Gastrocnemius medialis (tissue), 4 donors: Measurements from ENCODE around the gene UTF1.

Experiments
- POLR2A ChIP-seq, 2 donors: fragments of 450-650 bp; IDR thresholded peaks; one replicate each; pipeline ENCODE4 v1.6.1; 2017; ENCODE audit warnings: antibody characterized with exemption in 2 of 2, mild to moderate bottlenecking in 2 of 2, moderate library complexity in 2 of 2
- TF ChIP-seq, protein P1 (sequence below), 5 experiments: fragments of 450-650 bp in 3 of 5; fragments of 200-600 bp in 2 of 5; sonication (generic) in 2 of 5; IDR thresholded peaks in 4 of 5; conservative IDR thresholded peaks in 1 of 5; 1 replicate in 4 of 5; 2 replicates in 1 of 5; pipeline ENCODE4 v1.5.1; 2016 to 2019; ENCODE audit warnings: antibody characterized with exemption in 5 of 5, mild to moderate bottlenecking in 3 of 5, moderate library complexity in 3 of 5

DNA sequence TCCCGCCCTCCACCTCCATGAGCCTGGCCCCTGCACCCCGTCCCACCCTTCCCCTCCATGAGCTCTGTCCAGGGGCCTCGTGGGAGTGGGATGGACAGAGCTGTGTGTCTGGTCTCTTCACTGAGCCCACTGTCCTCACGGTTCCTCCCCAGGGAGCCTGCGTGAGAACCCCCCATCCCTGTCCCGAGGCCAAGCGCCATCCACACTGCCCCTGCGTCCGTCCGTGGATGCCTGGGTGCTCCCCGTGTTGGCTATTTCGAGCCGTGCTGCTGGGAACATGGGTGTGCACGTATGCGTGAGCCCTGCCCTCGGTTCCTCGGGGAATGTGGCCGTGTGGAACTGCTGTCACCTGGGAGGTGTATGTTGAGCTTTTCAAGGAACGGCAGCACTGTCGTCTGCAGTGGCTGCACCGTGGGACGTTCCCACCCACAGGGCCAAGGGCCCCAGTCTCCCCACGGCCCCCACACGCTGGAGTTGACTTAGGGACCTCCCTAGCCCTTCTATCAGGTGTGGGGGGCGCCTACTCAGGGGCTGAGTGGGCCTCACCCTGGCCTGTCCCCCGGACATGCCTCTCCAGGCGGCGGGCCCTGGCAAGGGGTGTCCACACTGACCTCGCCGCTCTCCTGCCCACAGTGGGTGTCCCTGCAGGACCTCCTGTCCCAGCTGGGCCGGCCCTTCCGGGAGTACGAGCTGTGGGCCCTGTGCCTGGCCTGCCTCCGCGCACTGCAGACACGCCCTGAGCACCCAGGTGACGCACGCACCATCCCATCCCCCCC lies 41.9 kb upstream of the UTF1 start:
- no peak for TF ChIP-seq POLR2A (IDR thresholded peaks at IDR 0.05)
- TF ChIP-seq, protein P1, sequence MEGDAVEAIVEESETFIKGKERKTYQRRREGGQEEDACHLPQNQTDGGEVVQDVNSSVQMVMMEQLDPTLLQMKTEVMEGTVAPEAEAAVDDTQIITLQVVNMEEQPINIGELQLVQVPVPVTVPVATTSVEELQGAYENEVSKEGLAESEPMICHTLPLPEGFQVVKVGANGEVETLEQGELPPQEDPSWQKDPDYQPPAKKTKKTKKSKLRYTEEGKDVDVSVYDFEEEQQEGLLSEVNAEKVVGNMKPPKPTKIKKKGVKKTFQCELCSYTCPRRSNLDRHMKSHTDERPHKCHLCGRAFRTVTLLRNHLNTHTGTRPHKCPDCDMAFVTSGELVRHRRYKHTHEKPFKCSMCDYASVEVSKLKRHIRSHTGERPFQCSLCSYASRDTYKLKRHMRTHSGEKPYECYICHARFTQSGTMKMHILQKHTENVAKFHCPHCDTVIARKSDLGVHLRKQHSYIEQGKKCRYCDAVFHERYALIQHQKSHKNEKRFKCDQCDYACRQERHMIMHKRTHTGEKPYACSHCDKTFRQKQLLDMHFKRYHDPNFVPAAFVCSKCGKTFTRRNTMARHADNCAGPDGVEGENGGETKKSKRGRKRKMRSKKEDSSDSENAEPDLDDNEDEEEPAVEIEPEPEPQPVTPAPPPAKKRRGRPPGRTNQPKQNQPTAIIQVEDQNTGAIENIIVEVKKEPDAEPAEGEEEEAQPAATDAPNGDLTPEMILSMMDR (IDR thresholded peaks at IDR 0.05 in 4 of 5, conservative IDR thresholded peaks at IDR 0.05 in 1 of 5): no peak
